DMS 273 (cell line): ENCODE measurements around the gene IL16.
"Not testable (repeated sequence)": the region's sequence is repeated elsewhere in the genome, so short reads cannot be mapped to it uniquely, and the experiment has no call there.

Experiments used
- DNase-seq: peaks from one replicate; lab custom pipeline; 2025; ENCODE audit not compliant: unreplicated experiment; lab: John Stamatoyannopoulos, UW

IL16 gene

GRCh38 chr15:81199031-81199779 lies 2.5 kb downstream of the IL16 start:
- no peak for DNase-seq

- DNase-seq, result no peak
These were observed 9.3 kb downstream of the IL16 start for GRCh38 chr15:81206018-81206417.

- not testable (repeated sequence) for DNase-seq
These were observed 11.3 kb downstream of the IL16 start for GRCh38 chr15:81207987-81208386.

- DNase-seq, result no peak
These were observed 13.0 kb downstream of the IL16 start for GRCh38 chr15:81209635-81210034.

- no peak for DNase-seq
These were observed 14.7 kb downstream of the IL16 start for GRCh38 chr15:81211376-81211775.

- no peak for DNase-seq
These were observed 17.3 kb downstream of the IL16 start for GRCh38 chr15:81213982-81214381.

GRCh38 chr15:81215531-81215930 lies 18.9 kb downstream of the IL16 start:
- no peak for DNase-seq

- DNase-seq, result no peak
These were observed 19.3 kb downstream of the IL16 start for GRCh38 chr15:81215983-81216382.

- DNase-seq, result no peak
These were observed 19.7 kb downstream of the IL16 start for GRCh38 chr15:81216422-81216821.

GRCh38 chr15:81221449-81221848 lies 24.8 kb downstream of the IL16 start:
- DNase-seq, result no peak

GRCh38 chr15:81222007-81222406 lies 25.3 kb downstream of the IL16 start:
- DNase-seq, result no peak

GRCh38 chr15:81223346-81223971 lies 26.8 kb downstream of the IL16 start:
- DNase-seq, result no peak

GRCh38 chr15:81224232-81224631 lies 27.6 kb downstream of the IL16 start:
- no peak for DNase-seq

- DNase-seq, result peak; percentile 8
These were observed 28.5 kb downstream of the IL16 start for GRCh38 chr15:81225161-81225671.

GRCh38 chr15:81227716-81228115 lies 31.0 kb downstream of the IL16 start:
- no peak for DNase-seq

- no peak for DNase-seq
These were observed 32.9 kb downstream of the IL16 start for GRCh38 chr15:81229586-81229985.

- no peak for DNase-seq
These were observed 38.8 kb downstream of the IL16 start for GRCh38 chr15:81235276-81236123.

GRCh38 chr15:81239190-81239589 lies 42.5 kb downstream of the IL16 start:
- no peak for DNase-seq

- DNase-seq, result no peak
These were observed 46.1 kb downstream of the IL16 start for GRCh38 chr15:81242778-81243177.

- no peak for DNase-seq
These were observed 47.6 kb downstream of the IL16 start for GRCh38 chr15:81244306-81244705.

- DNase-seq, result no peak
These were observed 57.2 kb downstream of the IL16 start for GRCh38 chr15:81253846-81254245.
